IPS-15b (cell line): Measurements from ENCODE around the gene CACNA1C.

ENCODE experiments used
- H3K27me3 ChIP-seq: one replicate; pipeline ENCODE4 v1.6.1; 2013; ENCODE audit warnings: low read length; ENCODE audit not compliant: control insufficient read depth, insufficient read depth
- H3K36me3 ChIP-seq: one replicate; pipeline ENCODE4 v1.6.1; 2013; ENCODE audit warnings: low read length; ENCODE audit not compliant: control insufficient read depth, insufficient read depth
- H3K4me1 ChIP-seq: one replicate; pipeline ENCODE4 v1.6.1; 2013; ENCODE audit warnings: mild to moderate bottlenecking, low read length; ENCODE audit not compliant: control insufficient read depth, insufficient read depth
- H3K4me3 ChIP-seq: one replicate; pipeline ENCODE4 v1.5.1; 2013; ENCODE audit warnings: low read depth, low read length
- H3K9ac ChIP-seq: one replicate; pipeline ENCODE4 v1.6.1; 2013; ENCODE audit warnings: low read depth, mild to moderate bottlenecking, low read length
- H3K9me3 ChIP-seq: one replicate; pipeline ENCODE4 v1.6.1; 2013; ENCODE audit warnings: mild to moderate bottlenecking, low read length; ENCODE audit not compliant: control insufficient read depth, insufficient read depth

CACNA1C gene

GRCh38 chr12:2169489-2169888, 116.7 kb downstream of the CACNA1C start:
- Histone ChIP-seq H3K9me3 (no peaks in the 10 kb centered on the region), H3K36me3 (no peaks in the 10 kb centered on the region), H3K4me1 (no peaks in the 10 kb centered on the region), H3K9ac (no peak overlapping the region), H3K4me3 (no peak overlapping the region), H3K27me3 (no peaks in the 10 kb centered on the region)

- H3K4me3 ChIP-seq, result no peak overlapping the region
- no peaks in the 10 kb centered on the region for H3K9me3 ChIP-seq
- no peaks in the 10 kb centered on the region for H3K27me3 ChIP-seq
- H3K36me3 ChIP-seq, result no peaks in the 10 kb centered on the region
- no peaks in the 10 kb centered on the region for H3K4me1 ChIP-seq
- no peak overlapping the region for H3K9ac ChIP-seq
These were observed 117.2 kb downstream of the CACNA1C start for GRCh38 chr12:2169940-2170339.

- Histone ChIP-seq H3K4me1 (no peaks in the 10 kb centered on the region), H3K9me3 (no peaks in the 10 kb centered on the region), H3K27me3 (no peaks in the 10 kb centered on the region), H3K4me3 (no peak overlapping the region), H3K36me3 (no peaks in the 10 kb centered on the region), H3K9ac (no peak overlapping the region)
These were observed 117.6 kb downstream of the CACNA1C start for GRCh38 chr12:2170376-2170775.

DNA sequence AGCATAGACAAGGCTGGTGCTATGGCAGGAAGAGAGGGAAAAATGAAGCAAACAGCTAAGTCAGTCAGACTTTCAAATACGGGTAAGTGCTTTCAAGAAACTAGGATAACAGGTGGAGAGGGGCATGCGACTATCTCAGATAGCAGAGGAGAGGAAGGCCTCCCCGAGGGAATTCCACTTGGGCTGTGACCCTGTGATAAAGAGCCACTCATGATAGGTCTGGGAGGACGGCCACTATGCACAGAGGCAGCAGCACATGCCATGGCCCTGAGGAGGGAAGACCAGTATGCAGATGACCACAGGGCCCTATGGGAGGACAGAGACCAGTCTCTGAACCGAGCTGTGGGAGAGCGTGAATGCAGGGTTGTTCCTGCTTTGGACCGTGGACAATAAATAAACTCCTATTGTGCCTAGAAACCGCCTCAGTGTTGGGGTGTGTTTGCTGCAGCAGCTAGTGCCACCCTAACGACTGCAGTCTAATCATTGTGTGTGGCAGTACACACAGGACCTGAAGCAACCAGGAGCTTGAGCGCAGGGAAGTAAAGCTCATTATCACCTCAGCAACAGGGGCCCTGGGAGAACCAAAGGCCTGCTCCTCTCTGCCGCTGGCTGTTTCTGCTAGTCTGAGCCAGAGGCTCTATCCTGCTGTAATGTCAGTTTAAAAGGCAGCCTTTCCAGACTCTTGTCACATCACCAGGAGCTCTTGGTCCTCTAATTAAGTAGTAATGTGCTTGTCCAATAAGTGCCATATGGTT, 119.1 kb downstream of the CACNA1C start:
- Histone ChIP-seq H3K27me3 (no peaks in the 10 kb centered on the region), H3K9ac (no peak overlapping the region), H3K4me3 (no peak overlapping the region)

GRCh38 chr12:2172491-2173214, 119.9 kb downstream of the CACNA1C start:
- Histone ChIP-seq H3K9me3 (no peaks in the 10 kb centered on the region), H3K27me3 (no peaks in the 10 kb centered on the region), H3K4me1 (no peaks in the 10 kb centered on the region), H3K4me3 (no peak overlapping the region), H3K9ac (no peak overlapping the region), H3K36me3 (no peaks in the 10 kb centered on the region)

More for the DNA sequence above, 119.1 kb downstream of the CACNA1C start:
- Histone ChIP-seq H3K36me3 (no peaks in the 10 kb centered on the region), H3K4me1 (no peaks in the 10 kb centered on the region), H3K9me3 (no peaks in the 10 kb centered on the region)

DNA sequence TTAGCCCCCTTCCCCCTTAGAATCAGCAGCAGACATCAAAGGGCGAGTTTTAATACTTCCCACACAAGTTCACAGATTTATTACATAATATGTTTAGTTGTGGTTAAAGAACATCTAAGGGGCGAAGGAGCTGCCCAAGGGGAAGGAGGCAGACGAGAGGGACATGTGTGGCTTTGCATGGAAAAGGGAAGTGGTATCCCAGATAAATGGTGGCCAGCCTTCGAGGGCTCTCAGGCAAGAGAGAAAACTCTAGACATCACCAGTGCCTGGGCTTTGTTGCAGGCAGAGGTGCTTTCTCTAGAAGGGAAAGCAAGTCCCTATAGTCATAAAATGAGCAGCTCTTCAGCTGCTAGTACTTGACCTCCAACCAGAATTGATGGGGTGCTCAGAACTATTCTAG, 121.2 kb downstream of the CACNA1C start:
- Histone ChIP-seq H3K9me3 (no peaks in the 10 kb centered on the region), H3K4me3 (no peak overlapping the region), H3K9ac (no peak overlapping the region), H3K27me3 (no peaks in the 10 kb centered on the region), H3K36me3 (no peaks in the 10 kb centered on the region), H3K4me1 (no peaks in the 10 kb centered on the region)

- H3K27me3 ChIP-seq, result no peaks in the 10 kb centered on the region
- no peak overlapping the region for H3K9ac ChIP-seq
- H3K4me1 ChIP-seq, result no peaks in the 10 kb centered on the region
- no peak overlapping the region for H3K4me3 ChIP-seq
- H3K36me3 ChIP-seq, result no peaks in the 10 kb centered on the region
- no peaks in the 10 kb centered on the region for H3K9me3 ChIP-seq
These were observed 124.2 kb downstream of the CACNA1C start for GRCh38 chr12:2177003-2177402.

DNA sequence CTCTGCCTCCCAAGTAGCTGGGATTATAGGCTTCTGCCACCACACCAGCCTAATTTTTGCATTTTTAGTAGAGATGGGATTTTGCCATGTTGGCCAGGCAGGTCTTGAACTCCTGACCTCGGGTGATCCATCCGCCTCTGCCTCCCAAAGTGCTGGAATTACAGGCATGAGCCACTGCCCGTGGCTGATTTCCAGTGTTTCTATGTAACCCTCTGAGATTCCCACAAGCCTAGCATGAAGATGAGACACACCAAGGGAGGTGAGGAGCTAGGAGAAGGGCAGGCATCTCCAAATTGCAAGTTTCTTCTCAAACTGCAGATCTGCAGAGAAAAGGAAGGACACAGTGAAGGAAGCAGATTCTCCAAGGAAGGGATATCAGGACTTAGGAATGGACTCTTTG, 125.0 kb downstream of the CACNA1C start:
- Histone ChIP-seq H3K9ac (no peak overlapping the region), H3K27me3 (no peaks in the 10 kb centered on the region), H3K4me1 (no peaks in the 10 kb centered on the region), H3K9me3 (no peaks in the 10 kb centered on the region), H3K36me3 (no peaks in the 10 kb centered on the region), H3K4me3 (no peak overlapping the region)

- H3K27me3 ChIP-seq, result no peaks in the 10 kb centered on the region
- no peak overlapping the region for H3K4me3 ChIP-seq
- H3K4me1 ChIP-seq, result peaks cover 3% of the 10 kb centered on the region
- H3K9ac ChIP-seq, result no peak overlapping the region
- no peaks in the 10 kb centered on the region for H3K36me3 ChIP-seq
- no peaks in the 10 kb centered on the region for H3K9me3 ChIP-seq
These were observed 126.3 kb downstream of the CACNA1C start for GRCh38 chr12:2179058-2179457.

- Histone ChIP-seq H3K36me3 (no peaks in the 10 kb centered on the region), H3K4me3 (no peak overlapping the region), H3K9me3 (no peaks in the 10 kb centered on the region), H3K27me3 (no peaks in the 10 kb centered on the region), H3K9ac (no peak overlapping the region), H3K4me1 (peaks cover 3% of the 10 kb centered on the region)
These were observed 127.4 kb downstream of the CACNA1C start for GRCh38 chr12:2179953-2180736.

DNA sequence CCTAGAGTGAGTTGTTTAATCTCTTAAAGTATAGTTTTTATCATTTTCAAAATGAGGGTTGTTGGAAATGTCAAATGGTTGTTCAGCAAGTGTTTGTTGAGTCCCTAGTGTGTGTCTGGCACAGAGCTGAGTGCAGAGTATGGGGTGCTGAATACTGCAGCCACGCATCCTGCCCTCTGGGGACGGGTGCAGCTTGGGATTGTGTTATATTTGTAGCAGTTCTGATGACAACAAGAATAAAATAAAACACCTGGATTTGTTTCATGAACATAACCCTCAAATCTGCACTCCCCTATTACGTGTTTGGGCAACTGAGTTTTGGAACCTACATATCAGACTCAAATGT, 127.9 kb downstream of the CACNA1C start:
- Histone ChIP-seq H3K9me3 (no peaks in the 10 kb centered on the region), H3K36me3 (no peaks in the 10 kb centered on the region), H3K27me3 (no peaks in the 10 kb centered on the region), H3K4me3 (no peak overlapping the region), H3K9ac (no peak overlapping the region), H3K4me1 (peaks cover 3% of the 10 kb centered on the region)
